HG03432 (cell line): ENCODE measurements around the gene TTC33.

ENCODE experiments used
- ATAC-seq: cut with Tn5 transposase; IDR thresholded peaks from one replicate; pipeline ENCODE4 v1.9.1; 2021; ENCODE audit warnings: mild to moderate bottlenecking, moderate library complexity; ENCODE audit not compliant: unreplicated experiment

The TTC33 gene

DNA sequence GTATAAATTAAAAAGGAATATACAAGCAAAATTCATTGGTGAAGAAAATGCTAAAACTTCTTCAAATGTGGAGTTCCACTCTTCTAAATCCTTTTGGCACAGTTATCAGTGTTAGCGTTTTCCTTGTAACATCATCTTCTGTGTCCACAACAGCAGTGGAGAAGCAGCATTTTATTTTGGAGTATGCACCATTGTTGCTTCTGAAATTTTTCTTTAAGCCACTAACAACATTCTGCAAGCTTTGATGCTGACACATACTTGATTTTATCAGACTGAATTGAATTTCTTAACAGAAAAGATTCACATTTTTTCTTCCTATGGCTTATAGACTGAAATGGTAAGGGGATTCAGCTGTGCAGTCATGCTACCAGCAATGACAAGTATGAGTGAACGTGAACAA lies 136.8 kb downstream of the TTC33 start:
- no peak for ATAC-seq

DNA sequence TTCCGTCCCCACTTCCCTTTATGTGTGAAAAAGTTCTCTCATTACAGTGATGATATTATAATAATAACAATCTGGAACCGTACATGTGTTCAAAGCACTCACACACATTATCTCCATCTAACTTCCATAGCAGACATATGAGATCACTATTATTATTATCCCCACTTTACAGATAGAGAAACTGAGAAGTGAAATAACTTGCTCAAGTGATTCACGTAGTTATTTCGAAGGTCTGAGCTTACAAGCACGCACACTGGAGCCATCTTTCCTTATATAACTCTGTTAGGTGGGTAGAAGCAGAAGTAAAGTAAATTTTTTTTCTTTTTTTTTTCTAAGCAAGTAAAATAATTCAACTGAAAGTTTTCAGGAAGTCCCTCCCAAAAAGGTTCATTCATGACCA lies 139.0 kb downstream of the TTC33 start:
- peak; percentile 81 for ATAC-seq

GRCh38 chr5:40615586-40616170 lies 140.1 kb downstream of the TTC33 start:
- ATAC-seq, result no peak

DNA sequence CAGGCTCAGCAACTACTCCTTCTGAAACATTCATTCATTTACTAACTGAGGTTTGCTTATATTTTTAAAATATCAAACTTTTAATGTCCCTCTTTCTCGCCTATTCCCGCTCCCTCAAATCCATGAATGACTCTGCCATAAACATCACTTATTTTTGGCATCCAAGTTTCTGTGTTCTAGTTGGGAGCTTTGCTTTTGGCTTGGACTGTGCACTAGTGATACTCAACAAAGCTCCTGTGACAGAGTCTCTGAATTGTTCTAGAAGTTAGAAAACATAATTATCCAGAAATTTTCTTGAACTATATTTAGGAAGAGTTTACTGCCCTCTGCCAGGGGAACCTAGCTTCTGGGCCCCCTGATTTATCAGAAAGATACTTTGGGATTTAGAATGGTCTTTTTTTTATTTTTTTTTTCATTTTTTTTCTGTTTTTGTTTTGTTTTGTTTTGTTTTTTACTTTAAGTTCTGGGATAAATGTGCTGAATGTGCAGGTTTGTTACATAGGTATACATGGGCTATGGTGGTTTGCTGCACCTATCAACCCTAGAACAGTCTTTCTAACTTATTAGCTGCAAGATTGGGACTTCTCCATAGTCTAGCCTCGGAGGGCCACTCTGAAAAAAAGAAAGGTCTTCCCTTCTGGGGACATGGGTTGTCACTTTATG lies 140.7 kb downstream of the TTC33 start:
- ATAC-seq, result no peak

GRCh38 chr5:40614466-40614865 lies 141.3 kb downstream of the TTC33 start:
- no peak for ATAC-seq

DNA sequence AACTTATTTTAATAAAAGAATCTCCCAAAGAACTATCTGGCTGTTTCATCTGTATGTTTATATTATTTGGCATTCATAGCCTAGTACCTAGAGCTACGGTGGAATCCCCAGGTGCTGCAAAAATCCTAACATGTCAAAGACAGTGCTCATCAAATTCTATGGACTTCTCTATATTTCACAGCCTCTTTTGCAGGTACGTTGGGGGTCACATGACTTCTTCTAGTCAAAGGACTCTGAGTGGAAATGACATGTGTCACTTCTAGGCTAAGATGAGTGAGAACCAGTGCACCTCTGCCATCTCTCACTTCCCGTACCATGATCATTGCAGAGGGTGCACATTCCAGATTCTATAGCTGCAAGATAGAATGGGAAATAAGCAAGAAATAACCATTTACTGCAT lies 148.6 kb downstream of the TTC33 start:
- no peak for ATAC-seq

DNA sequence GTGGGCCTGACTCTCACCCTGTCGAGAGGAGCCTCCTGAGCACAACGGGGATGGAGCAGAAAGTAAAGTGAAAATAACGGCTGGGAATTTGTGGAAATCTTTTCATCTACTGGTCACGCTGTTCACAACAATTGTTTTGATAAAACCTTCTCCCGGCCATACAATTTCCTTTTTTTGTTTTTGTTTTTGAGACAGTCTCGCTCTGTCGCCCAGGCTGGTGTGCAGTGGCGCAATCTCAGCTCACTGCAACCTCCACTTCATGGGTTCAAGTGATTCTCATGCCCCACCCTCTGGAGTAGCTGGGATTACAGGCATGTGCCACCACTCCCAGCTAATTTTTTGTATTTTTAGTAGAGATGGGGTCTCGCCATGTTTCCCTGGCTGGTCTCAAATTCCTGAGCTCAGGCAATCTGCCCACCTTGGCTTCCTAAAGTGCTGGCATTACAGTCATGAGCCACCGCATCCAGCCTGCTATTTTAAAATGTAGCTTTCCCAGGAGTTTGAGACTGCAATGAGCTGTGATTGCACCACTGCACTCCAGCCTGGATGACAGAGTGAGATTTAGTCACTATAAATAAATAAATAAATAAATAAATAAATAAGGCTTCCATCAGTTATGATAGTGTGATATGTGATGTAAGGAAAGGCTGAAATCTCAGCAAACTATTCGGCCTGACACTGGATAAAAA lies 149.5 kb downstream of the TTC33 start:
- no peak for ATAC-seq

GRCh38 chr5:40605295-40605958 lies 150.3 kb downstream of the TTC33 start:
- ATAC-seq, result peak; percentile 59

DNA sequence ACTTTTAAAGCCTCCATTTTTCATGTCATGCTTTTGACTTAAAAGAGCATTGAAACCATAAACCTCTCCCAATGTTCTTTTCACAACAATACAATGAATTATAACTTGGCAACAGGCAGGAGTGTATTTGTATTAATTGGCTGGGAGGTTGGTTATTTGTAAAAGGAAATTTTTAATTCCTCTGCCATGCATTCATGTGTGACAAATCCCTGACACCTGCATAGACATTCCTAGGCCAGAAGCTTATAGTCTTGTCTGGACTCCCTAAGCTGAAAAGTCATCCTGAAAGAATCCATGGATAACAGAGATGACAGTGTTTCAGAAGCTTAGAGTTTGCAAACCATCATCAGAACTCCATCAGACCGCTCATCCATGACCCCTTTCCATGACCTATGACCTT lies 152.4 kb downstream of the TTC33 start:
- ATAC-seq, result no peak

DNA sequence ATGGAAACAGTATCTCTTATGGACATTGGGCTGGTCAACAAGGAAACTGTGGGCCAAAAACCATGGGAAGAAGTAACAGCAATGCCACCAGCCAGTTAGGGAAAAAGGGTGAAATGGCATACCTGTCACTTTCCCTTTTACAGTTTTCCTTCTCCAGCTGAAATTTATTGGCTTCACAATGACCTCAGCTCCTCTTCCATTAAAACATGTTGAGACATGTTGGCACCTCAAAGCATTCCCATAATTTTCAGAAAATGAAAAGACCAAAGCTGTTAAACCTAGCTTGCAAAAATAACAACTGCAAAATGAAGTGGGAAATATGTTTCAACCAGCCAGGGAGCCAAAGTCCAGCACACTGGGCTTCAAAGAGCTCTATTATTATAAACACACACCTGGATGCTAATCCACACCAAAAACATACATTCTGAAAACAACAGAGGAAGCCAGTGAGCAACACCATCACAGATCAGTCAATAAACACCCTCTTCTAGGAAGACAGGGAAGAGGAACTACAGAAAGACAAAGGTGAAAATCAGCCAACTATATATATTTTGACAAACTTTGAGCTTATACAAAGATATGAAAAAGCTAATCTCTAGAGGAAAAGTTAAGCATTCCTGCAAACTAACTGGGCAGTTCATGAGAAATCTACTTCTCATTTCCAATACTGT lies 154.4 kb downstream of the TTC33 start:
- no peak for ATAC-seq

DNA sequence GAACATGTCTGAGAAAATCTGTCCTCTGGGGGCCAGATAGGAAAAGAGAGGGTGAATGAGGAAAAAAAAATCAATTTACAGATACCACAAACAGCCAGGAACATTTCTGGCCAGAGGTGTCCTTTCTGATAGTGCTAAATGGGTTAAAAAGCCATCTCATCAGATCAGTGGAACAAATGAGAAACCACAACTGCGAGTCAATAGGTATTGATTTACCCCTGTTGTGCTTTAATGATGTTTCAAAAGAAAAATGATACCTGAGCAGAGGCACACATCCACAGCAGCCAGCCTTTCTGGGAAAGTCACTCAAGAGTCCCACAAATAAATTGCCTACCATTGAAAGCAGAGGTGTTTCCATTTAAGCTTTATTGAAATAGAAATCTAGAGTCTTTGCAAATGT lies 155.4 kb downstream of the TTC33 start:
- no peak for ATAC-seq

DNA sequence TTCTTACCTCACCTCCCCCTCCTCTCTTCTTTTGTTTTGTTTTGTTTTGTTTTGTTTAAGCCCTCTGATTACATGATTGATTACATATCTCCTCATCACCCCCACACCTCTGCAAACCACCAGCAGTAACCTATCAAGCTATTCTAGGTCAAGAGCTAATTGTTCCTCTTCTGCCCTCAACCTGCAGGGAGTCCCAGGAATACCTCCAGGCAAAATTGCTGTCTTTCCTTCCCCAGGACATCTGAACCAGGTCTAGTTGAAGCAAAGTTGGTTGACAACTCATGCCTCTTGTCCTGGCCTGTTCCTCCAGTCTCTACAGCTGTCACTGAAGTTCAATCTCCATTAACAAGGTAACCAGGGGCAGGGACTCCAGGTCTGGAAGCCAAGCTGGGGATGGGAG lies 156.1 kb downstream of the TTC33 start:
- no peak for ATAC-seq

DNA sequence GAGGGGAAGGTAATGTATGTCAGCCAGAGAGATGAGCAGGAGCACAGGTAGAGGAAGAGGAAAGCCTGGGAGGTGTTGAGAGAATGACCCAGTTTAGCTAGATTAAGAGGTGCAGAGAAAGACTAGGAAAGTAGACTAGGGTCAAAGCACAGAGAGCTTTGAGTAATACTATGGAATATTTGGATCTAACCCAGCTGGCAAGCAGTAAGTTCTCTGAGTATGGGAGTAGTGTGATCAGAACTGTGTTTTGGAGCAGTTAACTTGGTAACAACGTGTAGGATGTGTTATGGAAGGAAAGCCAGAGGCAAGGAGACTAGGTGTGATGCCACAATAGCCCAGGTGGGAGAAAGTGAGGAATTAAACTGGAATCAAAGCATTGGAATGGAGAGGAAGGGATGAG lies 160.9 kb downstream of the TTC33 start:
- ATAC-seq, result no peak

GRCh38 chr5:40591727-40592396 lies 163.9 kb downstream of the TTC33 start:
- peak; percentile 96 for ATAC-seq

DNA sequence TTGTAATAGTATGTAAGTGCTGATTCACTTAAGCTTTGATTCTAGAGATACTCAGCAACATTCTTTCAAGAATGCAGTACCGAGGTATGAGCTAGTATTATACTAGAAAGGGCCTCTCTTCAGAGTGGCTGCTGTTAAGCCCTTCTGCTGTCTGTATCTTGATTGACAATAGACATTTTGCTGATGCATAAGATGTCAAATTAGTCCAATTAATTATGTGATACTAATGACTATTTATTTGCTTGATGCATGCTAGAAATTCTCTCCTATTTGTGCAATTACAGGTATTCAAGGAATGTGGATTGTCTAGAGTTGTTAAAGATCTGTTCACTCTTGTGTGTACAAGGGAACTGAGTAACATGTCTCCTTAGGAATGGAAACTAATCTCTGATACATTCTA lies 168.4 kb downstream of the TTC33 start:
- ATAC-seq, result no peak

DNA sequence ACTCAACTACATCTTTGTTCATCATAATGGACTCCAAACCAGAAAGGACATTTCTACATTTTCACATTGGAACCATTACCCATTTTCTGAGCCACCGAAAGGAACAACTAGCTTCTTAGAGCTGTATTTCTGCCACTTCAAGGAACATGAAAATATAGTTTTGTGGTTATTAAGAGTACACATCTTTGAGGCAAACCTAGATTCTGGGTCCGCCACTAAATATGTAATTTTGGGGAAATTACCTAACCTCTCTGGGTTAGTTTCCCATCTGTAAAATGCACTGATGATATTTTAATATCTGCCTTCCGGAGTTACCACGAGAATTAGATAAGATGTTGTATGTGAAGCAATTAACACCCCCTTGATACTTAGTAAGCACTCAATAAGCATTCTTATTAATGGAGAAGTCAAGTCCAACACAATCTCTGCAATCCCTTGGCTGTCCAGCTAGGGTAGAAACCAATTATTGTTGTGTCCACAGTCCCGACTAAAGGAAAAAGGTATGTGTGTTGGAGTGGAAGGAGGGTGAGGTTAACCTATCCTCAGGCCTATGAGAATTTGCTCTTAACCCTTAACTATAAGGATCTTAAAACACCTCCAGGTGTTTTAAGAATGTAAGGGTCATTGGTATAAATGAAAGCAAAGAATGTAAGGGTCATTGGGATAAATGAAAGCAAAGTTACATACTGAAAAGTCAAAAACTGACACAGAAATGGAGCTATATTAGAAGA lies 170.1 kb downstream of the TTC33 start:
- no peak for ATAC-seq

DNA sequence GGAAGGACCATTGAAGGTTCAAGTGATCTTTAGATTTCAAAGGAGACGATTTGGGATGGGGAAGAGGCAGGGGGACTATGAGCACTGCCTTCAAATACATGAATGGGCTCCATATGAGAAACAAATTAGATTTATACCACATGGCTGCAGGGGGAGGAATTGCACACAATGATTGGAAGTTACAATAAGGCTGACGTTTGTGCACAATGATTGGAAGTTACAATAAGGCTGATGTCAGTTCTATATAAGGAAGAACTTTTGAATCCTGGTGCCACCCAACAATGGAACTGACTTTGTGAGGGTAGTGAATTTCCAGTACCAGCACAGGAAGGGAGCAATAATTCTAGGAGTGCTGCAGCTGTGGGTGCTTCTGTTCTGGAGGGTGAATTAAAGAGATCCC lies 171.7 kb downstream of the TTC33 start:
- no peak for ATAC-seq

- peak; percentile 96 for ATAC-seq
These were observed 177.0 kb downstream of the TTC33 start for GRCh38 chr5:40578501-40579451.

GRCh38 chr5:40577718-40578117 lies 178.0 kb downstream of the TTC33 start:
- no peak for ATAC-seq
